ENCODE data around the gene SPATA33. TPM values are rescaled to one million over a fixed set of nuclear protein-coding genes. Genes with fewer than 3 reads are reported as not detected.

The SPATA33 gene
- total RNA-seq, 6 experiments from 2014 or later, result 6.3 to 10.1 (median 7.8) TPM

DNA sequence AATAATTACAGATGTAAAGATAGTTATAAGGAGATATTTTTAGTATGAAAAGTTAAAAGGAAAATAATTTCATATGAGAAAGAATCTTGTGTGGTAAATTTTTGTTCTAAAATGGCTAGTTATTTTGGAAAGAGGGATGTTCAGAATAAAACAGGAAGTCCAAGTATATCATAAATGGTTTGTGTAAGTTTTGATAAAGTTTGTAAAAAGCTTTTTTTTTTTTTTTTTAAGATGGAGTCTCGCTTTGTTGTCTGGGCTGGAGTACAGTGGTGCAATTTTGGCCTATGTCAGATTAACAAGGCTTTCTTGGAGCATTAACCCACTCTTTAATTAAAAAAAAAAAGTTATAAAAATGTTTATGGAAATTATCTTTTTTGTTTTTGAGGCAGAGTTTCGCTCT lies 20.6 kb downstream of the SPATA33 start:
- H3K27ac Mint-ChIP-seq, result no peak overlapping the region
- H3K9me3 Mint-ChIP-seq, result peaks cover 25% of the 10 kb centered on the region
- DNase-seq, result no peak
- peaks cover 31% of the 10 kb centered on the region for H3K36me3 Mint-ChIP-seq (ENCODE audit: low read depth)
- TF ChIP-seq, protein P1, sequence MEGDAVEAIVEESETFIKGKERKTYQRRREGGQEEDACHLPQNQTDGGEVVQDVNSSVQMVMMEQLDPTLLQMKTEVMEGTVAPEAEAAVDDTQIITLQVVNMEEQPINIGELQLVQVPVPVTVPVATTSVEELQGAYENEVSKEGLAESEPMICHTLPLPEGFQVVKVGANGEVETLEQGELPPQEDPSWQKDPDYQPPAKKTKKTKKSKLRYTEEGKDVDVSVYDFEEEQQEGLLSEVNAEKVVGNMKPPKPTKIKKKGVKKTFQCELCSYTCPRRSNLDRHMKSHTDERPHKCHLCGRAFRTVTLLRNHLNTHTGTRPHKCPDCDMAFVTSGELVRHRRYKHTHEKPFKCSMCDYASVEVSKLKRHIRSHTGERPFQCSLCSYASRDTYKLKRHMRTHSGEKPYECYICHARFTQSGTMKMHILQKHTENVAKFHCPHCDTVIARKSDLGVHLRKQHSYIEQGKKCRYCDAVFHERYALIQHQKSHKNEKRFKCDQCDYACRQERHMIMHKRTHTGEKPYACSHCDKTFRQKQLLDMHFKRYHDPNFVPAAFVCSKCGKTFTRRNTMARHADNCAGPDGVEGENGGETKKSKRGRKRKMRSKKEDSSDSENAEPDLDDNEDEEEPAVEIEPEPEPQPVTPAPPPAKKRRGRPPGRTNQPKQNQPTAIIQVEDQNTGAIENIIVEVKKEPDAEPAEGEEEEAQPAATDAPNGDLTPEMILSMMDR (IDR thresholded peaks at IDR 0.05), result no peak
- no peaks in the 10 kb centered on the region for H3K27me3 Mint-ChIP-seq (ENCODE audit: insufficient read depth)
- H3K4me1 Mint-ChIP-seq (ENCODE audit: low read depth), result no peaks in the 10 kb centered on the region
- no peak overlapping the region for H3K4me3 Mint-ChIP-seq

DNA sequence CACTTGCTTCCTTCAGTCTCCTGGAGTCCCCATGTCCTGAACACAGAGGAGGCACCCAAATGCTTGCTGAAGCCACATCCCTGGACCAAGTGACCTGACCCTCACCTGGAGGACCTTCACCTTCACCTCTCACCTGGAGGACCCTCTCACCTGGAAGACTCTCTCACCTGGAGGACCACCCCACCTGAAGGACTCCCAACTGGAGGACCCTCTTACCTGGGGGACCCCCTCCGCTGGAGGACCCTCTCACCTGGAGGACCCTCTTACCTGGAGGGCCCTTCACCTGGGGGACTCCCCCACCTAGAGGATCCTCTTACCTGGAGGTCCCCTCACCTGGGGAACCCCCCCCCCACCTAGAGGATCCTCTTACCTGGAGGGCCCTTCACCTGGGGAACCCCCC lies 28.3 kb downstream of the SPATA33 start:
- peaks cover 7% of the 10 kb centered on the region for H3K9me3 Mint-ChIP-seq
- no peak for DNase-seq
- peaks cover 7% of the 10 kb centered on the region for H3K4me1 Mint-ChIP-seq (ENCODE audit: low read depth)
- H3K27ac Mint-ChIP-seq, result peak overlapping the region; percentile 63; the same call in 1 of the 2 replicates
- peaks cover 27% of the 10 kb centered on the region for H3K36me3 Mint-ChIP-seq (ENCODE audit: low read depth)
- peak overlapping the region; percentile 67; the same call in 1 of the 2 replicates for H3K4me3 Mint-ChIP-seq
- H3K27me3 Mint-ChIP-seq (ENCODE audit: insufficient read depth), result peaks cover 8% of the 10 kb centered on the region
- TF ChIP-seq, protein P1 (IDR thresholded peaks at IDR 0.05), result no peak

DNA sequence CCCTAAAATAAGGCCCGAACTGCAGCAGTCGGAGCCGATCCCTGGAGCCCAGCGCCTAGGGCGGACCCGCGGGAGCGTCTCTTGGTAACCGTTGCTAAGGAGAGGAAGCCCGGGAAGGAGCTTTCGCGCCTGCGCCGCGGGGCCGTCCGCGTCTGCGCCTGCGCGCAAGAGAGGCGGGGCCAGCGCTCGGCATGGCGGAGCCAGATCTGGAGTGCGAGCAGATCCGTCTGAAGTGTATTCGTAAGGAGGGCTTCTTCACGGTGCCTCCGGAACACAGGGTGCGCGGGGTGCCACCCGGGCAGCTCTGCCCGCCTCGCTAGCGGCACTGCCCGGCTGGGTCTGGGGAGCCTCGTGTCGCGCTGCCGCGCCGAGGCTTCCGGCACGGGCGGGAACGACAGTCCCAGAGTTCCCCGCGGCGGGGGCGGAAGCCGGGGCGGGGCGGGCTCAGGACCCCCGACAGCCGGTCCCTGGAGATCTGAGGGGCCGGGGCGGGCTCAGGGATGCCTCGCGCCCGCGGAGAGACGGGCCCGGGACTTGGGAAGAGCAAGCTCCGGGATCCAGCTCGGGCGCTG lies 29.0 kb downstream of the SPATA33 start, which contains the start of gene CDK10:
TSS of gene CDK10 (plus strand) at position 170 of the 572 bp plus-strand sequence. CDS start at position 192, 22 bp downstream.
- H3K27me3 Mint-ChIP-seq (ENCODE audit: insufficient read depth), result peaks cover 8% of the 10 kb centered on the region
- TF ChIP-seq, protein P1 (IDR thresholded peaks at IDR 0.05), result no peak
- H3K27ac Mint-ChIP-seq, result peak within 1 kb of the TSS; percentile 98
- H3K4me1 Mint-ChIP-seq (ENCODE audit: low read depth), result peaks cover 7% of the 10 kb centered on the region
- H3K4me3 Mint-ChIP-seq, result peak within 1 kb of the TSS; percentile 93
- peaks cover 27% of the 10 kb centered on the region for H3K36me3 Mint-ChIP-seq (ENCODE audit: low read depth)
- H3K9me3 Mint-ChIP-seq, result peaks cover 7% of the 10 kb centered on the region
- peak; percentile 84 for DNase-seq

DNA sequence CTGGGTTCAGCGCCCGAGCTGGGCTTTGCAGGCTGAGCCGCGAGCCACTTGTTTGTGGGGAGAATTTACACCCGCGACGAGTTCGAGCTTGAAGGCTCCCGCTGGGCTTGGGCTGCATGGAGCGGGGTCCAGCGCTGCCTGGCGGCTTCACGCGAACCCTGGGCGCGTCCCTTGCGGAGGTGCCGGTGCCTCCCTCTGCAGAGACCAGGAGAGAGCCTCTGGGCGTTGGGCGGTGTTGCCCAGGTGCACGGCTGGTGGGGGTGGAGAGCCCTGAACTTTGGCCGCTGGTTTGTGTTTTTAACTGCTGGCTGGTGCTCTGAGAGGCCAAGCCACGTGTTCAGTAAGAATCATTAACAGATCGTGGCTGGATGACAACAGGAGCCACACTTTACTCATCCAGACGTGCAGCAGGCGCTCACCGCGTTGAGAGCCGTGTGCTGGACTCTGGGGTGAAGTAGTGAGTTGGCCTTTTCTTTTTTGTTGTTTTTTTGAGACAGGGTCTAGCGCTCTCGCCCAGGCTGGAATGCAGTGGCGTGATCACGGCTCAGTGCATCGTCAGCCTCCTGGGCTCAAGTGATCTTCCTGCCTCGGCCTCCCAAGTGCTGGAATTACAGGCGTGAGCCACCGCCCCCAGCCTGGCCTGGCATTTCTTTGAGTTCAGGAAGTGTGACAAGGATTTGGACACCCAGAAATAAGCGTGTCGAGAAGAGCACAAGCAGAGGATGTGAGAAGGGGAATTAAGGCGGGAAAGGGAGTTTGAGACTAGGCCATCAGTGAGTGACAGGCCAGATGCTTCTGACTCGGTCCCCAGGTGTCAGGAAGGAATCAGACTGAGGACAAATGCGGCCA lies 29.7 kb downstream of the SPATA33 start:
- peaks cover 22% of the 10 kb centered on the region for H3K36me3 Mint-ChIP-seq (ENCODE audit: low read depth)
- TF ChIP-seq, protein P1 (IDR thresholded peaks at IDR 0.05), result no peak
- peak overlapping the region; percentile 93 for H3K4me3 Mint-ChIP-seq
- H3K4me1 Mint-ChIP-seq (ENCODE audit: low read depth), result peaks cover 7% of the 10 kb centered on the region
- DNase-seq, result peak; percentile 33
- peaks cover 8% of the 10 kb centered on the region for H3K27me3 Mint-ChIP-seq (ENCODE audit: insufficient read depth)
- peak overlapping the region; percentile 98 for H3K27ac Mint-ChIP-seq
- H3K9me3 Mint-ChIP-seq, result peaks cover 7% of the 10 kb centered on the region

DNA sequence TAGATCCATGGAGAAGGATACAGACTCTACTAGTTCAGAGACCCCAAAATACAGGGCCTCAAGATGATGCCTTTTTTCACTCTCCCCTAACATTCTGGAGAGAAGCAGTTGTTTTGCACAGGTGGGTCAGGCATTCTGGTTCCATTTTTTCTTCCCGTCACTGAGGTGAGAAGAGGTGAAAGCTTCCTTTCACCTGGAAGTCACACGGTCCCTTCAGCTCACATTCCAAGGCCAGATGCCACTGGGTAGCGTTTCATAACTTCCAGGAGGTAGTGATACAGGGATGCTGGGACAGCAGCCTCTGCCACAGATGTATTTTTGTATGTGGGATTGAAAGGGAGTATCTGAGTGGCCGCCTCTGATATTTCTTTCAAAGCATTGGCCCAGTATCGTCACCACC lies 30.8 kb downstream of the SPATA33 start:
- H3K27me3 Mint-ChIP-seq (ENCODE audit: insufficient read depth), result peaks cover 8% of the 10 kb centered on the region
- H3K36me3 Mint-ChIP-seq (ENCODE audit: low read depth), result peaks cover 18% of the 10 kb centered on the region
- DNase-seq, result no peak
- H3K9me3 Mint-ChIP-seq, result peaks cover 7% of the 10 kb centered on the region
- H3K4me3 Mint-ChIP-seq, result peak overlapping the region; percentile 93; the same call in 1 of the 2 replicates
- H3K4me1 Mint-ChIP-seq (ENCODE audit: low read depth), result peaks cover 7% of the 10 kb centered on the region
- H3K27ac Mint-ChIP-seq, result peak overlapping the region; percentile 98; the same call in 1 of the 2 replicates
- TF ChIP-seq, protein P1 (IDR thresholded peaks at IDR 0.05), result no peak

Data from HFFc6 (cell line).